ENCODE measurements around the gene TTC32.

DNA sequence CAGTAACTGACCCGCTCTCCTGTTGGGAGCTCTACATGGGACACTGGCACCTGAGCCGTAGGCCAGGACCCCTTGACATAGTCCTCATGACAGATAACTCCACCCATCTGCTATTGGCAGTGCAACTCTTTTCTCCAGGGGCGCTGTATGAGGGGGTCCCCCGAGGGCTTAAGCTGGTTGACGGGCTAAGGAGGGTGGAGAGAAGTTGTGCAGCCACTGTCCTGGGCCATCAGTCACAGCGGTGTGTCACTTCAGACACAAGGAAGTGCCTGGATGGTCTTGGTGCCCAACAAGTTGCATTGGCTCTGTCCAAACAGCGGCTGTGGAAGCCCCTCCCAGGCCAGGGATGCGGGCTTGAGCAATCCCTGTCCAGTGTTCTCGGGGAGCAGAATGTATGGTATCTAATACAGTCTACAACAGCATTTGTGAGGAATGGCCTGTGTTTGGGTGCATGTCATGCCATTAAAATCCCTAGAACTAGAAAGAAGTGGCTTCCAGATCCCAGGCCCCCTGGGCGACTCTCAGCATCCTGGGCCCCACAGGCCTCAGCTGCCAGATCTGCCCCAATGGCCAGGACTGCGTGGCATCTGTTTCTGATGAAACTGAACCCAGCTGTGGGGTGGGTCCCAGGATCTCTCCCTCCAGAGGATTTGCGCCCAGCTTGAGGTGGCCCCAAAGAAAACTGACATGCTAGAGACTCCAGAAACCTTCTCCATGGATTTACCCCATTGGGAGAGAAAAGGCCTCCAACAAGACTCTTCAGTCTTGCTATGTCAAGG is 23.3 kb downstream of the TTC32 start:
- TF ChIP-seq CTCF (IDR thresholded peaks at IDR 0.05), result no peak
- no peak for TF ChIP-seq POLR2A (IDR thresholded peaks at IDR 0.05)
